GM23248 (cell line): ENCODE results near the gene GCLC. TPM values are rescaled to one million over a fixed set of nuclear protein-coding genes. Genes with fewer than 3 reads are reported as not detected.
A peak's percentile ranks its signal among the peaks of the same experiment; 100 is the strongest.

Experiments used
- DNase-seq: peaks from one replicate; pipeline ENCODE4 v3.0.0-alpha.2; 2015
- H2AFZ ChIP-seq: fragments of 200-600 bp; sonication (generic); 2 replicates; pipeline ENCODE4 v1.6.1; 2016; ENCODE audit warnings: antibody characterized with exemption
- H3F3A ChIP-seq: fragments of 200-600 bp; sonication (generic); 2 replicates; pipeline ENCODE4 v1.6.1; 2016; ENCODE audit warnings: mild to moderate bottlenecking, antibody characterized with exemption, mixed run types; ENCODE audit not compliant: insufficient read depth
- H3K27ac ChIP-seq: fragments of 200-600 bp; sonication (generic); 2 replicates; pipeline ENCODE4 v1.5.1; 2016; ENCODE audit warnings: mild to moderate bottlenecking
- H3K27me3 ChIP-seq: fragments of 200-600 bp; sonication (generic); replicated peaks from 2 replicates; pipeline ENCODE4 v1.6.1; 2016; ENCODE audit warnings: mild to moderate bottlenecking; ENCODE audit not compliant: insufficient read depth
- H3K36me3 ChIP-seq: fragments of 200-600 bp; sonication (generic); 2 replicates; pipeline ENCODE4 v1.6.1; 2016; ENCODE audit warnings: low read depth, mild to moderate bottlenecking
- H3K4me1 ChIP-seq: fragments of 200-600 bp; sonication (generic); 2 replicates; pipeline ENCODE4 v1.6.1; 2016; ENCODE audit warnings: mild to moderate bottlenecking; ENCODE audit not compliant: insufficient read depth
- H3K4me2 ChIP-seq: fragments of 200-600 bp; sonication (generic); one replicate; pipeline ENCODE4 v1.6.1; 2016; ENCODE audit warnings: mild to moderate bottlenecking; ENCODE audit not compliant: unreplicated experiment
- H3K4me3 ChIP-seq: fragments of 200-600 bp; sonication (generic); 2 replicates; pipeline ENCODE4 v1.5.1; 2016; ENCODE audit warnings: mild to moderate bottlenecking
- H3K79me2 ChIP-seq: fragments of 200-600 bp; sonication (generic); 2 replicates; pipeline ENCODE4 v1.6.1; 2016; ENCODE audit warnings: mild to moderate bottlenecking; ENCODE audit not compliant: insufficient read depth
- H3K9ac ChIP-seq: fragments of 200-600 bp; sonication (generic); 2 replicates; pipeline ENCODE4 v1.6.1; 2016; ENCODE audit warnings: mild to moderate bottlenecking
- H3K9me2 ChIP-seq: fragments of 200-600 bp; sonication (generic); 2 replicates; pipeline ENCODE4 v1.6.1; 2016; ENCODE audit warnings: mixed run types, mild to moderate bottlenecking, moderate library complexity; ENCODE audit not compliant: insufficient read depth
- H3K9me3 ChIP-seq: fragments of 200-600 bp; sonication (generic); one replicate; pipeline ENCODE4 v1.6.1; 2017; ENCODE audit warnings: low read depth
- H4K20me1 ChIP-seq: fragments of 200-600 bp; sonication (generic); 2 replicates; pipeline ENCODE4 v1.6.0; 2016; ENCODE audit not compliant: insufficient read depth
- EZH2 ChIP-seq: fragments of 200-600 bp; sonication (generic); IDR thresholded peaks from 2 replicates; pipeline ENCODE4 v1.6.1; 2018; ENCODE audit warnings: antibody characterized with exemption, mild to moderate bottlenecking; ENCODE audit not compliant: insufficient read depth, poor library complexity, severe bottlenecking
- EZH2phosphoT487 ChIP-seq: fragments of 200-600 bp; sonication (generic); IDR thresholded peaks from 2 replicates; pipeline ENCODE4 v1.6.1; 2018; ENCODE audit warnings: antibody characterized with exemption, moderate library complexity, mild to moderate bottlenecking, low read depth; ENCODE audit not compliant: insufficient read depth
- WGBS, 2 experiments: methylation state at CpG; one replicate each; pipeline ENCODE4 v1.1.6; 2015 to 2017; ENCODE audit warnings: low lambda C conversion rate in 2 of 2, low coverage in 1 of 2; ENCODE audit errors: missing lambda C conversion rate in 2 of 2; 5-methylcytosine and 5-hydroxymethylcytosine counted together
- in situ Hi-C: fragments of 300-500 bp; cut with MboI; formaldehyde crosslinking; loops from 2 replicates; pipeline ENCODE4 v1.15.0; 2020
- polyA plus RNA-seq: library from polyadenylated mRNA; unstranded; fragments of >200 nt; fragmentation: Nextera tagmentation; extraction: Ambion mirVana; gene quantifications from 2 replicates; pipeline ENCODE4 v1.2.1, GENCODE V29; 2016
- total RNA-seq: library from RNA; depleted of rRNA; stranded (reverse); fragments of >200 nt; shearing (Covaris generic); gene quantifications from 2 replicates; pipeline ENCODE4 v1.2.3, GENCODE V29; 2014

Gene GCLC
- total and polyA plus RNA-seq, 2 experiments from 2014 or later = 3.3 to 6.4 TPM

DNA sequence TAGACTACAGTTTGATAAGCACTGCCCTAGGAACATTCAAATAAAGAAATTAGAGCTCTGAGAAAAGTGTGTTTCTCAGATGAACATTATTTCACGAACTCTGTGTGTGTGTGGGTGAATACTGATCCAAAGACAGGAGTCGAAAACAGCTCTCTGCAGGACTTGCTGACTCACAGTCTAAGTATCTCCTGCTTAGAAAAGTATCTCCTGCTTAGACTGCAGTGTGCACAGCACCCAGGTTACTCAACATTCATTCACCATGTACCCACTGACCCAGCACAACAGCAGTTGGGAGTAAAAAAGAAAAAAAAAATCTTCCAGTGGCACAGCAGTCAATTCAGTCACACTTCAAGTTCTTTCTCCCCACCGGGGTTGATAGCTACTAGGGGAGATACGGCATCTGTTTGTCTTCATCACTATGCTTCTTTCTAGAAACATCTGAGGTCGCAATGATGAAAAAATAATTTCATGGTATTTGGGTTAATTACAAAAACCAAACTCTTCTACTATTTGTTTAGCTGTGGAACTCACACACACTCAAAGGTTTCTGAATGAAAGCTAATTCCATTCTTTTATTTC lies 48.0 kb downstream of the GCLC start:
- no peaks in the 10 kb centered on the region for H3K27me3 ChIP-seq
- WGBS, 2 experiments = 40 to 46% methylated on average over 4 to 5 of the region's 5 CpGs
- H3K36me3 ChIP-seq = no peaks in the 10 kb centered on the region
- no peaks in the 10 kb centered on the region for H3K9me3 ChIP-seq
- H3K79me2 ChIP-seq = no peaks in the 10 kb centered on the region
- in situ Hi-C loops = loop anchor here (10.0 kb wide), 2 partner anchors 148 to 228 kb away; no protein-coding TSS in a partner anchor
- peaks cover 31% of the 10 kb centered on the region for H3K4me1 ChIP-seq
- H3K4me3 ChIP-seq = no peak overlapping the region
- H3K9me2 ChIP-seq = no peaks in the 10 kb centered on the region
- H3K9ac ChIP-seq = 0 out of 2 replicates have a peak overlapping the region, but pooled peaks have one; percentile 1
- H4K20me1 ChIP-seq = no peaks in the 10 kb centered on the region
- peak overlapping the region; percentile 25; the same call in 1 of the 2 replicates for H3K27ac ChIP-seq
- H3F3A ChIP-seq = peaks cover 36% of the 10 kb centered on the region
- peak; percentile 90 for DNase-seq
- 0 out of 2 replicates have a peak overlapping the region, but pooled peaks have one; percentile 17 for H2AFZ ChIP-seq
- TF ChIP-seq EZH2phosphoT487 (no peak), EZH2 (no peak)
- H3K4me2 ChIP-seq = peak overlapping the region; percentile 34

DNA sequence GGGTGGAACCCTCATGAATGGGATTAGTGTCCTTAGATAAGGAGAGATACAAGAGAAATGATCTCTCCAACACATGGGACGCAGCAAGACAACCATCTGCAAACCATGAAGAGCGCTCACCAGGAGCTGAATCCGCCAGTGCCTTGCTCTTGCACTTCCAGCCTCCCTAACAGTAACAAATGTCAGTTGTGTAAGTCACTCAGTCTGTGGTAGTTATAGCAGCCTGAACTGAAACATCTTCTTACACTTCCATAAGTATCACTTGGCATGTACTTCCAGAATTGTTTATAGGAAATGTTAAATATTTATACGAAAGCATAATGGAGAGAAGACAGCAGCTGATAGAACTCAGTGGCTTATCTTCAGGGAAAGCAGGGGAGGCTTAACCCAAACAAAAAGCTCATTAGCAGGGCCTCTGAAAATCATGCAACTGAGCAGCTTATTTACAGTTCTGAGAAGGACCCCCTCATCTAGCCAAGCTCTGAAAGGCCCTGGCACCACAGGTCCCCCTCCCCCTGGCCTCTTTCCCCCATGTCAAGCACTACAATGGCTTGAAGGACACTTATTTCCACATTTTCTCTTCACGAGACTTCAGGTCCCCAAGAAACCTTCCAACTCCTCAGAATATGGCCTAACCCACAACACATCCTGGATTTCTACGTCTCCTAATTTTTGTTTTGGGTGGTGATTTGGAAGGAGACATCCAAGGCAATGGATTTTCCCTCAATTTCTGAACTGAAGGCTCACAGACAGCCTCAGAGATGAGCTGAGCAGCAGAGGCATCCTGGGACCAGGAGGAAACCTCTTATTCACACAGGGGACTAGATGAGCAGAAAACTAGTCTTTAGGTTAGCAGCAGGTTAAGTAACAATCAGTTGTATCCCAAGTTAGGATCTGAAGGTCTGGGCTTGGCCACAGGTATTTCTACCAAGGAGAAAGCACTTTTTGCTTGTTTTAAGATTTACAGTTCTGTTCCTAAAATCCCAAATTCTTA lies 49.1 kb downstream of the GCLC start:
- Histone ChIP-seq H3K27me3 (no peaks in the 10 kb centered on the region), H3K36me3 (no peaks in the 10 kb centered on the region), H3F3A (peaks cover 36% of the 10 kb centered on the region), H3K4me1 (peaks cover 31% of the 10 kb centered on the region), H3K27ac (no peak overlapping the region), H3K4me2 (no peak overlapping the region), H3K9ac (no peak overlapping the region), H3K4me3 (no peak overlapping the region), H3K79me2 (no peaks in the 10 kb centered on the region), H2AFZ (no peak overlapping the region), H3K9me3 (no peaks in the 10 kb centered on the region), H3K9me2 (no peaks in the 10 kb centered on the region), H4K20me1 (no peaks in the 10 kb centered on the region)
- in situ Hi-C loops = loop anchor here (10.0 kb wide), 2 partner anchors 149 to 229 kb away; no protein-coding TSS in a partner anchor
- no peak for TF ChIP-seq EZH2phosphoT487
- TF ChIP-seq EZH2 = no peak
- no peak for DNase-seq
- 95 to 96% methylated on average over 6 of the region's 6 CpGs for WGBS, 2 experiments

DNA sequence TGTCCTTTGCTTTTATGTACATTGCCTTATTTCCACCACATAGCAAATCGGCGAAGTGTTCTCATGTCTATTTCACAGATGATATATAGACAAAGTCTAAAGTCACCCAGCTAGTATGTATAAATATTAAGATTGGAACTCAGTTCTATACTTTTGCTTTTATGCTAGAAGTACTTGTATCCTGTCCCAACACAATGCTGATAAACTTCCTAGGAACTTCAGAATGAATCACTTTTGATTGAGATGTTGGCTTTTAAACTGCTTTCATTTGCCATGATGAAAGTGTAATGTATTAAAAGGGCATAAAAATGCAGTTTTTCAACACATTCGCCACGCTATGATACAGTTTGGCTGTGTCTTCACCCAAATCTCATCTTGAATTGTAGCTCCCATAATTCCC lies 50.8 kb downstream of the GCLC start:
- Histone ChIP-seq H3K36me3 (no peaks in the 10 kb centered on the region), H3F3A (peaks cover 36% of the 10 kb centered on the region), H3K27ac (peak overlapping the region; percentile 43; the same call in 1 of the 2 replicates), H3K4me1 (peaks cover 31% of the 10 kb centered on the region), H3K79me2 (no peaks in the 10 kb centered on the region), H3K9me3 (no peaks in the 10 kb centered on the region), H3K9me2 (no peaks in the 10 kb centered on the region), H3K9ac (no peak overlapping the region), H3K4me2 (peak overlapping the region; percentile 80), H4K20me1 (no peaks in the 10 kb centered on the region), H2AFZ (no peak overlapping the region; the same call in 1 of the 2 replicates), H3K4me3 (0 out of 2 replicates have a peak overlapping the region, but pooled peaks have one; percentile 50), H3K27me3 (no peaks in the 10 kb centered on the region)
- in situ Hi-C loops = loop anchor here (10.0 kb wide), 2 partner anchors 151 to 231 kb away; no protein-coding TSS in a partner anchor
- TF ChIP-seq EZH2 (no peak), EZH2phosphoT487 (no peak)
- 83 to 88% methylated on average over 4 of the region's 4 CpGs for WGBS, 2 experiments
- peak; percentile 45 for DNase-seq

DNA sequence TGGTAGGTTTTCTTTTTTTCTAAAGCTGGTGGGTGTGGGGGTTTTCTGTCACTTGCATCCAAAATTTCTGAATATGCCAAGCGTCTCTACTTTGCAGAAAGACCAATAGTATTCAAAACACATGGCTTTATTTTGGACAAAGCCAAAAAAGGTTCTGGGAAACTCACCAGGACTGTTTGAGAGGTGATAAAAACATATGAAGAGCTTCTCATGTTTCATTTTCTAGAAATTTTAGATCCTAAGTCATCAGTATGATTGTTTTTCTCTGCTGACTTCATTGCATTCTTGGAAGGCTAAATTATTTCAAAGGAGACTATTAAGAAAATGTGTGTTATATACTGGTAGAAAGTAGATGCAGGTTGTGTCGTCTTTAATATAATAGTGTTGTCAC lies 51.3 kb downstream of the GCLC start:
- Histone ChIP-seq H3K27ac (peak overlapping the region; percentile 43), H3K79me2 (no peaks in the 10 kb centered on the region), H3K9me2 (no peaks in the 10 kb centered on the region), H3K27me3 (no peaks in the 10 kb centered on the region), H3K4me2 (peak overlapping the region; percentile 80), H3K4me1 (peaks cover 31% of the 10 kb centered on the region), H3K4me3 (peak overlapping the region; percentile 50), H3K9me3 (no peaks in the 10 kb centered on the region), H3K9ac (peak overlapping the region; percentile 27; the same call in 1 of the 2 replicates), H4K20me1 (no peaks in the 10 kb centered on the region), H3K36me3 (no peaks in the 10 kb centered on the region), H3F3A (peaks cover 36% of the 10 kb centered on the region), H2AFZ (peak overlapping the region; percentile 51)
- DNase-seq = peak; percentile 36
- 20 to 34% methylated on average over 2 of the region's 2 CpGs for WGBS, 2 experiments
- in situ Hi-C loops = loop anchor here (10.0 kb wide), 2 partner anchors 151 to 231 kb away; no protein-coding TSS in a partner anchor
- TF ChIP-seq EZH2phosphoT487 (no peak), EZH2 (no peak)
